PC-9 (cell line): Measurements from ENCODE around the gene CDK6. TPM values are rescaled to one million over a fixed set of nuclear protein-coding genes. Genes with fewer than 3 reads are reported as not detected.

ENCODE experiments used
- BruUV-seq: library from RNA; stranded (reverse); fragments of 400-500 nt; replicated peaks from 2 replicates; lab custom pipeline; 2021; lab: Mats Ljungman, UMichigan
- CTCF ChIA-PET: fragments of 300-600 bp; sonication (Branson Sonifier 250); formaldehyde crosslinking; loops from one replicate; lab custom pipeline; 2022; ENCODE audit warnings: antibody characterized with exemption; lab: Charles Lee
- POLR2A ChIA-PET: fragments of 300-600 bp; sonication (Branson Sonifier 250); formaldehyde crosslinking; loops from one replicate; lab custom pipeline; 2022; ENCODE audit warnings: antibody characterized with exemption; ENCODE audit not compliant: unreplicated experiment; lab: Charles Lee
- DNase-seq, 2 experiments: peaks; one replicate each; pipeline versions ENCODE4 v3.0.0 to v3.0.0-alpha.2; 2015 to 2022; ENCODE audit warnings: mixed read lengths in 1 of 2
- H2AFZ ChIP-seq: fragments of 200-600 bp; sonication (generic); 2 replicates; pipeline ENCODE4 v1.8.1; 2017; ENCODE audit warnings: antibody characterized with exemption
- H3F3A ChIP-seq: fragments of 200-600 bp; sonication (generic); 2 replicates; pipeline ENCODE4 v1.8.1; 2017; ENCODE audit warnings: antibody characterized with exemption, mild to moderate bottlenecking, low read depth; ENCODE audit not compliant: insufficient read depth
- H3K27ac ChIP-seq: fragments of 200-600 bp; sonication (generic); 2 replicates; pipeline ENCODE4 v1.6.1; 2016; ENCODE audit warnings: mixed run types
- H3K27me3 ChIP-seq: fragments of 200-600 bp; sonication (generic); 2 replicates; pipeline ENCODE4 v1.6.1; 2016; ENCODE audit warnings: low read depth, mixed run types; ENCODE audit not compliant: insufficient read depth
- H3K36me3 ChIP-seq: fragments of 200-600 bp; sonication (generic); 2 replicates; pipeline ENCODE4 v1.6.1; 2016; ENCODE audit warnings: low read depth, mixed run types
- H3K4me1 ChIP-seq: fragments of 200-600 bp; sonication (generic); replicated peaks from 2 replicates; pipeline ENCODE4 v1.6.1; 2016; ENCODE audit warnings: mixed run types; ENCODE audit not compliant: insufficient read depth
- H3K4me2 ChIP-seq: fragments of 200-600 bp; sonication (generic); 2 replicates; pipeline ENCODE4 v1.6.1; 2017; ENCODE audit warnings: mixed run types
- H3K4me3 ChIP-seq: fragments of 200-600 bp; sonication (generic); 2 replicates; pipeline ENCODE4 v1.6.1; 2016; ENCODE audit warnings: mixed run types
- H3K79me2 ChIP-seq: fragments of 200-600 bp; sonication (generic); 2 replicates; pipeline ENCODE4 v1.6.1; 2017; ENCODE audit warnings: low read depth, mixed run types
- H3K9me2 ChIP-seq: fragments of 200-600 bp; sonication (generic); 2 replicates; pipeline ENCODE4 v1.8.1; 2017; ENCODE audit warnings: mild to moderate bottlenecking; ENCODE audit not compliant: insufficient read depth
- H3K9me3 ChIP-seq: fragments of 200-600 bp; sonication (generic); 2 replicates; pipeline ENCODE4 v1.8.1; 2016; ENCODE audit warnings: low read depth; ENCODE audit not compliant: insufficient read depth
- H4K20me1 ChIP-seq: fragments of 200-600 bp; sonication (generic); 2 replicates; pipeline ENCODE4 v1.8.1; 2017; ENCODE audit not compliant: insufficient read depth
- EZH2 ChIP-seq: fragments of 200-600 bp; sonication (generic); IDR thresholded peaks from 2 replicates; pipeline ENCODE4 v1.8.0; 2017; ENCODE audit warnings: antibody characterized with exemption, low read depth
- intact Hi-C: fragments of 100-400 bp; cut with micrococcal nuclease; formaldehyde crosslinking; loops from one replicate; pipeline ENCODE4 v1.10.0; 2022; ENCODE audit not compliant: unreplicated experiment
- total RNA-seq: library from RNA; stranded (reverse); gene quantifications from 2 replicates; pipeline ENCODE4 v1.2.3, GENCODE V29; 2021
- TF ChIP-seq, protein P1 (sequence below): fragments of 200-600 bp; sonication (generic); conservative IDR thresholded peaks from 2 replicates; pipeline ENCODE4 v1.6.1; 2017; ENCODE audit warnings: mixed run types, antibody characterized with exemption, mild to moderate bottlenecking, moderate library complexity

CDK6 gene
- total RNA-seq, 1 experiment from 2014 or later: 49.5 TPM

DNA sequence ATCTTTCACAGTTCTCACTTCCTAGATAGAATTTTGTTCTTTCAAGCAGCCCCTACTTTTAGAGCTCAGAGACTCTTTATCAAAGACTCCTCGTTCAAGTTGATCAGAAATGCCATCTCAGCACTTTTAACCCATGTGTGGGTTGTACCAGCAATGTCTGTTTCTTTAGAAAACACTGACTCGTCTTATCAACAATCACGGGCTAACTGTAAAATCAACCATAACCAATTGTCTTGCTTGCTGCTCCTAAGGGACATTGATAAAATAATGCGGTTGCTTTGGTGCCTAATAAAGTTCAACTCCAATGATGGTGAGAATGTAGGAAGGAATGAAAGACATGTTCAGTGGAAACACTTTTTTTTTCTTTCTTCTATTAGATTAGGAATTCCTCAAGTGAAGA lies 12.9 kb upstream of the CDK6 start:
- no peak overlapping the region for H2AFZ ChIP-seq
- no peaks in the 10 kb centered on the region for H3K36me3 ChIP-seq
- TF ChIP-seq, protein P1, sequence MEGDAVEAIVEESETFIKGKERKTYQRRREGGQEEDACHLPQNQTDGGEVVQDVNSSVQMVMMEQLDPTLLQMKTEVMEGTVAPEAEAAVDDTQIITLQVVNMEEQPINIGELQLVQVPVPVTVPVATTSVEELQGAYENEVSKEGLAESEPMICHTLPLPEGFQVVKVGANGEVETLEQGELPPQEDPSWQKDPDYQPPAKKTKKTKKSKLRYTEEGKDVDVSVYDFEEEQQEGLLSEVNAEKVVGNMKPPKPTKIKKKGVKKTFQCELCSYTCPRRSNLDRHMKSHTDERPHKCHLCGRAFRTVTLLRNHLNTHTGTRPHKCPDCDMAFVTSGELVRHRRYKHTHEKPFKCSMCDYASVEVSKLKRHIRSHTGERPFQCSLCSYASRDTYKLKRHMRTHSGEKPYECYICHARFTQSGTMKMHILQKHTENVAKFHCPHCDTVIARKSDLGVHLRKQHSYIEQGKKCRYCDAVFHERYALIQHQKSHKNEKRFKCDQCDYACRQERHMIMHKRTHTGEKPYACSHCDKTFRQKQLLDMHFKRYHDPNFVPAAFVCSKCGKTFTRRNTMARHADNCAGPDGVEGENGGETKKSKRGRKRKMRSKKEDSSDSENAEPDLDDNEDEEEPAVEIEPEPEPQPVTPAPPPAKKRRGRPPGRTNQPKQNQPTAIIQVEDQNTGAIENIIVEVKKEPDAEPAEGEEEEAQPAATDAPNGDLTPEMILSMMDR: no peak
- TF ChIP-seq EZH2: no peak
- no peaks in the 10 kb centered on the region for H3K9me2 ChIP-seq
- no peak overlapping the region for H3K4me2 ChIP-seq
- H3K4me1 ChIP-seq: no peaks in the 10 kb centered on the region
- intact Hi-C loops: no loop called here
- no peaks in the 10 kb centered on the region; the same call in 1 of the 2 replicates for H3K9me3 ChIP-seq
- H3K4me3 ChIP-seq: no peak overlapping the region
- no TSS peak for BruUV-seq
- no peaks in the 10 kb centered on the region for H3K27me3 ChIP-seq
- POLR2A ChIA-PET: no interaction called here
- no peaks in the 10 kb centered on the region for H4K20me1 ChIP-seq
- CTCF ChIA-PET: no interaction called here
- H3K79me2 ChIP-seq: no peaks in the 10 kb centered on the region
- no peak for DNase-seq
- no peaks in the 10 kb centered on the region for H3F3A ChIP-seq
- H3K27ac ChIP-seq: no peak overlapping the region

DNA sequence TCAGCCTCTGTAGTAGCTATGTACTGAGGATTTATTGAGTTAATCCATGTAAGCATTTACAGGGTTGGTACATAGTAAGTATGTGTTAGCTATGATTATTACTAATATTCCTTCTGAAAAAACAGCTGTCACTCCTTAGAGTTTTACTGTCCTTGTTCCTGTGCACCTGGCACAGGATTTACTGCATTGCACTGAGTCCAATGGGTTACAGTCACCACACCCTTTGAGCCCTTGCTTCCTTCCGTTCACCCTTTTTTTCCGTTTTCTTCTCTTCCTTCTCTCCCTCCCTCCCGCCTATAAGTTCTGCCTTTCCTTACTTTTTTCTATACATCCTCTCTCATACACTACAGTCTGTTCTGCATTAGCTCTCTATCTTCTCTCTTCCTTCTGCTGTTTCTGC lies 12.5 kb upstream of the CDK6 start:
- ChIA-PET POLR2A (no interaction called here), CTCF (no interaction called here)
- Histone ChIP-seq H3K4me3 (no peak overlapping the region), H2AFZ (no peak overlapping the region), H3K9me2 (no peaks in the 10 kb centered on the region), H3K27ac (no peak overlapping the region), H3K4me2 (no peak overlapping the region), H4K20me1 (no peaks in the 10 kb centered on the region), H3K79me2 (no peaks in the 10 kb centered on the region), H3K27me3 (no peaks in the 10 kb centered on the region), H3K36me3 (no peaks in the 10 kb centered on the region), H3K4me1 (no peaks in the 10 kb centered on the region), H3F3A (no peaks in the 10 kb centered on the region), H3K9me3 (no peaks in the 10 kb centered on the region; the same call in 1 of the 2 replicates)
- no peak for DNase-seq
- BruUV-seq: no TSS peak
- TF ChIP-seq, protein P1: no peak
- no peak for TF ChIP-seq EZH2
- intact Hi-C loops: no loop called here

DNA sequence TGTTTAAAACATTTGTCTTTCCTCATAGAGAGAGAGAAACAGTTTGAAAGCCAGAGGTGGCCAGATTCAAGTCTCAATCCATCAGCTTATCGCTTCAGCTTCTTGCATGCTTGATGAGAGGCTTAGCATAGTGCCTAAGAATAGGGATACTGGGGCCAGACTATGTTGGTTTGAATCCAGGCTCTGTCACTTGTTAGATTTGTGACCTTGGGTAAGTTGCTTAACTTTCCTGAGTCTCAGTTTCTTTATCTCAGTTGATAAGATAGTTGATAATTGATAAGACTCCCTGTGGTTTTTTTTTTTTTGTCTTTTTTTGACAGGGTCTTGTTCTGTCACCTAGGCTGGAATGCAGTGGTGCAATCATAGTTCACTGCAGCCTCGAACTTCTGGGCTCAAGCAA lies 12.1 kb upstream of the CDK6 start:
- no peaks in the 10 kb centered on the region for H3K36me3 ChIP-seq
- POLR2A ChIA-PET: no interaction called here
- no peak for TF ChIP-seq EZH2
- TF ChIP-seq, protein P1: no peak
- H3K9me2 ChIP-seq: no peaks in the 10 kb centered on the region
- no peak overlapping the region for H3K27ac ChIP-seq
- H3K4me1 ChIP-seq: no peaks in the 10 kb centered on the region
- no peak overlapping the region for H3K4me3 ChIP-seq
- H3K4me2 ChIP-seq: no peak overlapping the region
- H3F3A ChIP-seq: no peaks in the 10 kb centered on the region
- H2AFZ ChIP-seq: no peak overlapping the region
- H3K9me3 ChIP-seq: no peaks in the 10 kb centered on the region; the same call in 1 of the 2 replicates
- intact Hi-C loops: no loop called here
- H4K20me1 ChIP-seq: no peaks in the 10 kb centered on the region
- no peaks in the 10 kb centered on the region for H3K27me3 ChIP-seq
- DNase-seq: no peak
- H3K79me2 ChIP-seq: no peaks in the 10 kb centered on the region
- no TSS peak for BruUV-seq
- CTCF ChIA-PET: no interaction called here
